ENCODE results near the gene SLC9A1.
A peak's percentile ranks its signal among the peaks of the same experiment; 100 is the strongest.

DNA sequence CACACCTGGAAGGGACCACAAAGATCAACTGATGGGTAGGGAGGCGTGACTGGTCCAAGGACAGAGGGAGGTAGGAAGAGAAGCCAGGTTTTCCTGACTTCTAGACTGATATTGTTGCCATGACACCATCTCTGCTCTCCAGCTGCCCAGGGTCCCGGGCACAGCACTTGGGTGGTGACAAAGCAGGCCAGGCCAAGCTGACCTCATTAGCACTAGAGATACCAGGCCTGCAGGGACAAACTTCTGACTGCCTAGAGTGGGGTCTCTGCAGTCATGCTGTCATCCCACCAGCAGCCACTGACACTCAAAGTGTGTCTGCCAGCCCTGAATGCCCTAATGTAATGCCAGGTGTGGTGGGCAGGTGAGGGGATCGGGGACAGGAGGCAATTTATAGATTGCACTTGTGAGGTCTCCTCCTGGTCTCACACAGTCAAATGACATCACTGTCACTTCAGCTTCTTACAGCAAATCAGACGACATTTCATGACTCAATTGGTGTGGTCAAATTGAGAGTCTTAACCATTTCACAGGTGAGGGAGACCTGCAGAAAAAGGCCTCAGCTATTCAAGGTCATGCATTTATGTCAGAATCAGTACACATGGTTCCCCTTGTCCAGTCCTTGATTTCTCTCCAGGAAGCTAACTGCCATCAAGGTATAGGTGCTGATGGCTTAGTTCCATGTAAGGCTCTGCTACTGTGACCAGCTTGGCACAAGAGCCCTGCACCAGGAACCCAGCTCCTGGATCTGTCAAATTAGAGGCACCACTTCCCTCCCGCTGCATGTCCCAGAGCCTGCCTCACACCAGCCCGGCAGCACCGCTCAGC, 2.7 kb downstream of the SLC9A1 start:
- TF ChIP-seq, protein P1, sequence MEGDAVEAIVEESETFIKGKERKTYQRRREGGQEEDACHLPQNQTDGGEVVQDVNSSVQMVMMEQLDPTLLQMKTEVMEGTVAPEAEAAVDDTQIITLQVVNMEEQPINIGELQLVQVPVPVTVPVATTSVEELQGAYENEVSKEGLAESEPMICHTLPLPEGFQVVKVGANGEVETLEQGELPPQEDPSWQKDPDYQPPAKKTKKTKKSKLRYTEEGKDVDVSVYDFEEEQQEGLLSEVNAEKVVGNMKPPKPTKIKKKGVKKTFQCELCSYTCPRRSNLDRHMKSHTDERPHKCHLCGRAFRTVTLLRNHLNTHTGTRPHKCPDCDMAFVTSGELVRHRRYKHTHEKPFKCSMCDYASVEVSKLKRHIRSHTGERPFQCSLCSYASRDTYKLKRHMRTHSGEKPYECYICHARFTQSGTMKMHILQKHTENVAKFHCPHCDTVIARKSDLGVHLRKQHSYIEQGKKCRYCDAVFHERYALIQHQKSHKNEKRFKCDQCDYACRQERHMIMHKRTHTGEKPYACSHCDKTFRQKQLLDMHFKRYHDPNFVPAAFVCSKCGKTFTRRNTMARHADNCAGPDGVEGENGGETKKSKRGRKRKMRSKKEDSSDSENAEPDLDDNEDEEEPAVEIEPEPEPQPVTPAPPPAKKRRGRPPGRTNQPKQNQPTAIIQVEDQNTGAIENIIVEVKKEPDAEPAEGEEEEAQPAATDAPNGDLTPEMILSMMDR (IDR thresholded peaks at IDR 0.05), result no peak
- no peak for TF ChIP-seq MXI1 (IDR thresholded peaks at IDR 0.05; ENCODE audit: low read depth, low read length)
- no peak for TF ChIP-seq NRF1 (IDR thresholded peaks at IDR 0.05; ENCODE audit: low read depth, low read length)
- no peak for TF ChIP-seq GABPA (IDR thresholded peaks at IDR 0.05; ENCODE audit: low read depth)
- TF ChIP-seq POLR2AphosphoS5 (IDR thresholded peaks at IDR 0.05; ENCODE audit: low read depth, low read length), result no peak
- TF ChIP-seq GATA2 (CRISPR knock-in tag; IDR thresholded peaks at IDR 0.05), result peak; percentile 23; the same call in 1 of the 2 replicates
- TF ChIP-seq, protein P2, sequence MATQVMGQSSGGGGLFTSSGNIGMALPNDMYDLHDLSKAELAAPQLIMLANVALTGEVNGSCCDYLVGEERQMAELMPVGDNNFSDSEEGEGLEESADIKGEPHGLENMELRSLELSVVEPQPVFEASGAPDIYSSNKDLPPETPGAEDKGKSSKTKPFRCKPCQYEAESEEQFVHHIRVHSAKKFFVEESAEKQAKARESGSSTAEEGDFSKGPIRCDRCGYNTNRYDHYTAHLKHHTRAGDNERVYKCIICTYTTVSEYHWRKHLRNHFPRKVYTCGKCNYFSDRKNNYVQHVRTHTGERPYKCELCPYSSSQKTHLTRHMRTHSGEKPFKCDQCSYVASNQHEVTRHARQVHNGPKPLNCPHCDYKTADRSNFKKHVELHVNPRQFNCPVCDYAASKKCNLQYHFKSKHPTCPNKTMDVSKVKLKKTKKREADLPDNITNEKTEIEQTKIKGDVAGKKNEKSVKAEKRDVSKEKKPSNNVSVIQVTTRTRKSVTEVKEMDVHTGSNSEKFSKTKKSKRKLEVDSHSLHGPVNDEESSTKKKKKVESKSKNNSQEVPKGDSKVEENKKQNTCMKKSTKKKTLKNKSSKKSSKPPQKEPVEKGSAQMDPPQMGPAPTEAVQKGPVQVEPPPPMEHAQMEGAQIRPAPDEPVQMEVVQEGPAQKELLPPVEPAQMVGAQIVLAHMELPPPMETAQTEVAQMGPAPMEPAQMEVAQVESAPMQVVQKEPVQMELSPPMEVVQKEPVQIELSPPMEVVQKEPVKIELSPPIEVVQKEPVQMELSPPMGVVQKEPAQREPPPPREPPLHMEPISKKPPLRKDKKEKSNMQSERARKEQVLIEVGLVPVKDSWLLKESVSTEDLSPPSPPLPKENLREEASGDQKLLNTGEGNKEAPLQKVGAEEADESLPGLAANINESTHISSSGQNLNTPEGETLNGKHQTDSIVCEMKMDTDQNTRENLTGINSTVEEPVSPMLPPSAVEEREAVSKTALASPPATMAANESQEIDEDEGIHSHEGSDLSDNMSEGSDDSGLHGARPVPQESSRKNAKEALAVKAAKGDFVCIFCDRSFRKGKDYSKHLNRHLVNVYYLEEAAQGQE (IDR thresholded peaks at IDR 0.05; ENCODE audit: low read depth, low read length), result no peak
- no peak for TF ChIP-seq CHD2 (IDR thresholded peaks at IDR 0.05; ENCODE audit: low read length, partially characterized antibody)
- TF ChIP-seq EP300 (IDR thresholded peaks at IDR 0.05; ENCODE audit: borderline replicate concordance in 1 of 2, low read depth in 1 of 2, low read length in 1 of 2), result no peak
- no peak for TF ChIP-seq TAF1 (IDR thresholded peaks at IDR 0.05; ENCODE audit: borderline replicate concordance, low read depth, low read length)
- TF ChIP-seq, protein P3, sequence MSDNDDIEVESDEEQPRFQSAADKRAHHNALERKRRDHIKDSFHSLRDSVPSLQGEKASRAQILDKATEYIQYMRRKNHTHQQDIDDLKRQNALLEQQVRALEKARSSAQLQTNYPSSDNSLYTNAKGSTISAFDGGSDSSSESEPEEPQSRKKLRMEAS (IDR thresholded peaks at IDR 0.05; ENCODE audit: low read depth), result no peak
